CD14-positive monocyte (primary cell): ENCODE results near the gene CAPN14. TPM values are rescaled to one million over a fixed set of nuclear protein-coding genes. Genes with fewer than 3 reads are reported as not detected.

Experiments used
- DNase-seq, 3 donors: peaks; one replicate each; pipeline ENCODE4 v3.0.0-alpha.2; 2011 to 2022
- H2AFZ ChIP-seq: 2 replicates; pipeline ENCODE4 v1.6.0; 2012; ENCODE audit warnings: mild to moderate bottlenecking, low read depth, low read length, inconsistent platforms; ENCODE audit not compliant: insufficient read depth, poor library complexity, severe bottlenecking
- H3K27ac ChIP-seq, 2 donors: 1 replicate in 1 of 2; 2 replicates in 1 of 2; pipeline ENCODE4 v1.5.1; 2012 to 2013; ENCODE audit warnings: low read length in 2 of 2, control low read depth in 1 of 2, inconsistent platforms in 1 of 2, low read depth in 1 of 2, mild to moderate bottlenecking in 1 of 2
- H3K27me3 ChIP-seq, 2 donors: one replicate each; pipeline versions ENCODE4 v1.6.0 to v1.6.1; 2011 to 2013; ENCODE audit warnings: low read length in 2 of 2; ENCODE audit not compliant: control insufficient read depth in 2 of 2, insufficient read depth in 2 of 2
- H3K36me3 ChIP-seq, 2 donors: replicated peaks in 1 of 2; 1 replicate in 1 of 2; 2 replicates in 1 of 2; pipeline versions ENCODE4 v1.5.1 to v1.6.1; 2012 to 2013; ENCODE audit warnings: low read length in 2 of 2, control low read depth in 1 of 2, inconsistent platforms in 1 of 2, mild to moderate bottlenecking in 1 of 2; ENCODE audit not compliant: insufficient read depth in 2 of 2, control insufficient read depth in 1 of 2
- H3K4me1 ChIP-seq, 2 donors: 1 replicate in 1 of 2; 2 replicates in 1 of 2; pipeline versions ENCODE4 v1.5.1 to v1.6.1; 2012 to 2013; ENCODE audit warnings: low read length in 2 of 2, control low read depth in 1 of 2, inconsistent platforms in 1 of 2, mild to moderate bottlenecking in 1 of 2, moderate library complexity in 1 of 2; ENCODE audit not compliant: insufficient read depth in 2 of 2, control insufficient read depth in 1 of 2
- H3K4me2 ChIP-seq: replicated peaks from 2 replicates; pipeline ENCODE3; 2012; ENCODE audit warnings: low read length, moderate library complexity, mild to moderate bottlenecking; ENCODE audit not compliant: poor library complexity, severe bottlenecking; ENCODE audit errors: extremely low read depth
- H3K4me3 ChIP-seq, 3 experiments: fragments of 200-600 bp in 1 of 3; sonication (generic) in 1 of 3; replicated peaks in 1 of 3; 1 replicate in 2 of 3; 2 replicates in 1 of 3; pipeline ENCODE4 v1.5.1; 2011 to 2013; ENCODE audit warnings: low read length in 3 of 3, mild to moderate bottlenecking in 3 of 3, control low read depth in 2 of 3, low read depth in 2 of 3, inconsistent platforms in 1 of 3, moderate library complexity in 1 of 3
- H3K79me2 ChIP-seq: 2 replicates; pipeline ENCODE4 v1.6.0; 2012; ENCODE audit warnings: mild to moderate bottlenecking, control low read depth, inconsistent platforms, low read length, moderate library complexity; ENCODE audit not compliant: insufficient read depth
- H3K9ac ChIP-seq: 2 replicates; pipeline ENCODE4 v1.6.0; 2017; ENCODE audit warnings: low read length, mild to moderate bottlenecking; ENCODE audit not compliant: insufficient read depth, poor library complexity, severe bottlenecking
- H3K9me3 ChIP-seq, 2 donors: replicated peaks in 1 of 2; 1 replicate in 1 of 2; 2 replicates in 1 of 2; pipeline versions ENCODE4 v1.5.1 to v1.6.1; 2012 to 2013; ENCODE audit warnings: low read length in 2 of 2, control low read depth in 1 of 2; ENCODE audit not compliant: control insufficient read depth in 1 of 2, insufficient read depth in 1 of 2
- H4K20me1 ChIP-seq: 2 replicates; pipeline ENCODE4 v1.6.0; 2012; ENCODE audit warnings: mild to moderate bottlenecking, low read length, control low read depth, moderate library complexity; ENCODE audit not compliant: insufficient read depth
- H3K27ac Mint-ChIP-seq, 7 donors: one replicate each; pipeline ENCODE4 v1.8.0; 2020; ENCODE audit warnings: mild to moderate bottlenecking in 7 of 7, mixed read lengths in 7 of 7, moderate library complexity in 6 of 7, inconsistent platforms in 2 of 7
- H3K27me3 Mint-ChIP-seq, 3 donors: one replicate each; pipeline ENCODE4 v1.8.0; 2021 to 2022; ENCODE audit warnings: low read depth in 3 of 3, mild to moderate bottlenecking in 3 of 3, mixed read lengths in 3 of 3, moderate library complexity in 3 of 3, inconsistent platforms in 1 of 3
- H3K36me3 Mint-ChIP-seq, 2 donors: one replicate each; pipeline ENCODE4 v1.8.0; 2020; ENCODE audit warnings: mixed read lengths in 2 of 2, inconsistent platforms in 1 of 2, mild to moderate bottlenecking in 1 of 2
- H3K4me1 Mint-ChIP-seq: one replicate; pipeline ENCODE4 v1.8.0; 2020; ENCODE audit warnings: mild to moderate bottlenecking, mixed read lengths
- H3K4me3 Mint-ChIP-seq, 2 donors: one replicate each; pipeline ENCODE4 v1.8.0; 2020; ENCODE audit warnings: mild to moderate bottlenecking in 2 of 2, mixed read lengths in 2 of 2, moderate library complexity in 1 of 2
- H3K9me3 Mint-ChIP-seq, 7 donors: one replicate each; pipeline ENCODE4 v1.8.0; 2020 to 2022; ENCODE audit warnings: mixed read lengths in 7 of 7, mild to moderate bottlenecking in 6 of 7, moderate library complexity in 6 of 7, inconsistent platforms in 2 of 7
- CTCF ChIP-seq: fragments of 200-600 bp; IDR thresholded peaks from one replicate; pipeline ENCODE4 v1.8.0; 2022; ENCODE audit warnings: antibody characterized with exemption, mild to moderate bottlenecking
- WGBS: methylation state at CpG from one replicate; pipeline ENCODE4 v1.1.5; 2013; ENCODE audit warnings: missing lambda C conversion rate; ENCODE audit not compliant: insufficient coverage; 5-methylcytosine and 5-hydroxymethylcytosine counted together
- intact Hi-C, 2 donors: fragments of 100-400 bp; cut with micrococcal nuclease; formaldehyde crosslinking; loops; one replicate each; pipeline versions ENCODE4 v1.15.0 to v1.15.1; 2023
- polyA plus RNA-seq, 3 donors: library from polyadenylated mRNA; depleted of rRNA in 1 of 3; unstranded in 2 of 3; stranded (reverse) in 1 of 3; fragments of 300-500 nt in 2 of 3; fragments of >200 nt in 1 of 3; fragmentation: Illumina TruSeq in 2 of 3; gene quantifications; 1 replicate in 2 of 3; 2 replicates in 1 of 3; pipeline ENCODE4 v1.2.3, GENCODE V29; 2012 to 2021

CAPN14 gene
- polyA plus RNA-seq, 3 donors = not detected

- H3K4me2 ChIP-seq = no peak overlapping the region
- H3K9me3 Mint-ChIP-seq = peaks cover 0 to 2% (median 0%) of the 10 kb centered on the region in 7 donors
- no peaks in the 10 kb centered on the region for H3K36me3 ChIP-seq
- peaks cover 0 to 2% of the 10 kb centered on the region in 2 donors for H3K27me3 ChIP-seq
- H3K4me3 Mint-ChIP-seq = no peak overlapping the region
- H4K20me1 ChIP-seq = no peaks in the 10 kb centered on the region
- intact Hi-C loops = loop anchor here in 1 of 2 donors (5.0 kb wide), 1 partner anchor 109 kb away; no protein-coding TSS in a partner anchor
- peaks cover 42% of the 10 kb centered on the region for H3K4me1 Mint-ChIP-seq
- no peak overlapping the region for H3K4me3 ChIP-seq
- H3K9ac ChIP-seq = no peak overlapping the region
- DNase-seq = no peak
- H3K4me1 ChIP-seq = peaks cover 34 to 39% of the 10 kb centered on the region in 2 donors
- no peak overlapping the region for H2AFZ ChIP-seq
- WGBS = 0% methylated on average over 2 of the region's 4 CpGs
- no peaks in the 10 kb centered on the region for H3K9me3 ChIP-seq
- H3K27ac Mint-ChIP-seq = peak overlapping the region in 2 of 7 donors; percentile 74 to 78
- H3K36me3 Mint-ChIP-seq = peaks cover 0 to 2% of the 10 kb centered on the region in 2 donors
- no peak overlapping the region for H3K27ac ChIP-seq
- no peaks in the 10 kb centered on the region for H3K79me2 ChIP-seq
- no peak for TF ChIP-seq CTCF
- H3K27me3 Mint-ChIP-seq = no peaks in the 10 kb centered on the region
Observed at GRCh38 chr2:31223026-31223425, 5.7 kb upstream of the CAPN14 start.

- intact Hi-C loops = loop anchor here in 1 of 2 donors (5.0 kb wide), 1 partner anchor 110 kb away; no protein-coding TSS in a partner anchor
- Histone ChIP-seq H3K4me2 (no peak overlapping the region), H3K4me3 (no peak overlapping the region), H4K20me1 (no peaks in the 10 kb centered on the region), H3K4me1 (peaks cover 34 to 39% of the 10 kb centered on the region in 2 donors), H3K36me3 (no peaks in the 10 kb centered on the region), H3K9me3 (no peaks in the 10 kb centered on the region), H2AFZ (no peak overlapping the region), H3K9ac (no peak overlapping the region), H3K79me2 (no peaks in the 10 kb centered on the region), H3K27me3 (peaks cover 0 to 2% of the 10 kb centered on the region in 2 donors), H3K27ac (no peak overlapping the region)
- Mint-ChIP-seq H3K4me1 (peaks cover 43% of the 10 kb centered on the region), H3K27ac (peak overlapping the region in 1 of 7 donors; percentile 79), H3K27me3 (peaks cover 1 to 3% (median 3%) of the 10 kb centered on the region in 3 donors), H3K4me3 (no peak overlapping the region), H3K9me3 (peaks cover 0 to 2% (median 0%) of the 10 kb centered on the region in 7 donors), H3K36me3 (peaks cover 0 to 2% of the 10 kb centered on the region in 2 donors)
- TF ChIP-seq CTCF = no peak
- WGBS = no CpG with 5 or more reads among the region's 4 CpGs
- peak in 1 of 3 donors; percentile 19 for DNase-seq
Observed at GRCh38 chr2:31222071-31222470, 4.8 kb upstream of the CAPN14 start.
